Activated naive CD8-positive, alpha-beta T cell treated with anti-CD3 and anti-CD28 coated beads, Interleukin-2, amount 10 ng/mL, durations not matched to agents 7 days and 5 days (primary cell): ENCODE measurements around the gene CUX1. TPM values are rescaled to one million over a fixed set of nuclear protein-coding genes. Genes with fewer than 3 reads are reported as not detected.
"Not testable (repeated sequence)": the region's sequence is repeated elsewhere in the genome, so short reads cannot be mapped to it uniquely, and the experiment has no call there.

ENCODE experiments used
- ATAC-seq: fragments of 150-1000 bp; cut with Tn5 transposase; one replicate; pipeline ENCODE4 v1.10.0; 2021; ENCODE audit warnings: low read depth, moderate library complexity
- POLR2A ChIA-PET: fragments of 350-600 bp; sonication (Branson Sonifier 250); formaldehyde crosslinking; loops from one replicate; lab custom pipeline; 2021; ENCODE audit warnings: antibody characterized with exemption; lab: Charles Lee
- DNase-seq: peaks from one replicate; pipeline ENCODE4 v3.0.0; 2021
- H3K27ac Mint-ChIP-seq: one replicate; pipeline ENCODE4 v1.8.0; 2022; ENCODE audit warnings: mild to moderate bottlenecking, mixed read lengths
- H3K27me3 Mint-ChIP-seq: one replicate; pipeline ENCODE4 v1.8.0; 2022; ENCODE audit warnings: mild to moderate bottlenecking, moderate library complexity, mixed read lengths
- H3K36me3 Mint-ChIP-seq: one replicate; pipeline ENCODE4 v1.8.0; 2021; ENCODE audit warnings: mild to moderate bottlenecking, mixed read lengths
- H3K4me1 Mint-ChIP-seq: one replicate; pipeline ENCODE4 v1.8.0; 2021; ENCODE audit warnings: mixed read lengths
- H3K4me3 Mint-ChIP-seq: one replicate; pipeline ENCODE4 v1.8.0; 2022; ENCODE audit warnings: mild to moderate bottlenecking, moderate library complexity, mixed read lengths
- H3K9me3 Mint-ChIP-seq: one replicate; pipeline ENCODE4 v1.8.0; 2021; ENCODE audit warnings: mixed read lengths
- total RNA-seq, 2 experiments: library from RNA; stranded (reverse); gene quantifications; one replicate each; pipeline ENCODE4 v1.2.3, GENCODE V29; 2021

The CUX1 gene
- total RNA-seq, 2 experiments from 2014 or later, result 35.7 to 37.6 TPM

DNA sequence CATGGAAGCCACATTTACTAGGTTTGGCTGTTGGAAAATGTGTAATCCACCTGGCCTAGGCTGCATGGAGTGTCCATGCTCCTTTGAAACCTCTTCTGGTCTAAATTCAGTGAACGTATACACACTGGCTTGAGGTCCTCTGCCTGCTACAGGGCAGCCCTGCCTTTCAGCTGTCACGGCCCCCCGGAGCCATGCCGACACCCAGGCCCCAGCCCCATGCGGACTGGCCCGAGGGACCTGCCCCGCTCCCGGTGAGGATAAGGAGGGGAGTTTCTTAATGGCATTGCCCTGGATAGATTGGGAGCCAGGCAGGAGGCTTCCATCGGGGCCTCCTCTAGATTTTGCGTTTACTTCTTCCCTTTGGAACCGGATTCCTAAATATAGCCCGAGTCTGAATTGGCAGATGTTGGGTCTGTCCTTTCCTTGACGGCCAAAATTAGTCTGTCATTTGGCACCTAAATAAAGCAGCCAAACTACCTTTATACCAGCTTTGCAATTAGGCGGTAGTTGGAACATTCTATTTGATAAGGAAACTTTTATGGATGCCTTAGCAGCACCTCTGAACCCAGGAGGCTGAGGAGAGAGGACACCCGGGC, 397.1 kb downstream of the CUX1 start:
- POLR2A ChIA-PET, result no interaction called here
- Mint-ChIP-seq H3K4me1 (no peaks in the 10 kb centered on the region), H3K36me3 (peaks cover 3% of the 10 kb centered on the region), H3K27ac (no peak overlapping the region), H3K27me3 (no peaks in the 10 kb centered on the region), H3K9me3 (no peaks in the 10 kb centered on the region), H3K4me3 (no peak overlapping the region)
- DNase-seq (no peak), ATAC-seq (no peak)

DNA sequence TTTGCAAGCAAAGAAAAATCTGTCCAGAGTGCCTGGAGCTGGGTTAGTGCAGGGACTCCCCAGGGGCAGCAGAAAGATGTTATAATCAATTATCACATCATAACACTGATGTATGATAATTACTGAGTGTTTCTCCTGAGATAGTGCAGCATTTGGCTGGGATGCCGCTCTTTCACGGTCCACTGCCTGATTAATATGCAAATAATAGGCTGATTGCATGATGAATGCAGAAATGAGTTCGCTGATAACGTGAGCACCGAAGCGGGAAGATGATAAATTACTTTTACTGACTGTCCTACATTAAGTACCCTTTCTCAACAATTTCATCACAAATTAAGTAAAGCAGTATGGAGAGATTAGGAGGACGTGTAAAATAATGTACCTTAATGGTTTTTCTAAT, 397.8 kb downstream of the CUX1 start:
- Mint-ChIP-seq H3K27ac (no peak overlapping the region), H3K9me3 (no peaks in the 10 kb centered on the region), H3K4me1 (no peaks in the 10 kb centered on the region), H3K27me3 (no peaks in the 10 kb centered on the region), H3K36me3 (peaks cover 1% of the 10 kb centered on the region), H3K4me3 (no peak overlapping the region)
- POLR2A ChIA-PET, result no interaction called here
- ATAC-seq (no peak), DNase-seq (no peak)

DNA sequence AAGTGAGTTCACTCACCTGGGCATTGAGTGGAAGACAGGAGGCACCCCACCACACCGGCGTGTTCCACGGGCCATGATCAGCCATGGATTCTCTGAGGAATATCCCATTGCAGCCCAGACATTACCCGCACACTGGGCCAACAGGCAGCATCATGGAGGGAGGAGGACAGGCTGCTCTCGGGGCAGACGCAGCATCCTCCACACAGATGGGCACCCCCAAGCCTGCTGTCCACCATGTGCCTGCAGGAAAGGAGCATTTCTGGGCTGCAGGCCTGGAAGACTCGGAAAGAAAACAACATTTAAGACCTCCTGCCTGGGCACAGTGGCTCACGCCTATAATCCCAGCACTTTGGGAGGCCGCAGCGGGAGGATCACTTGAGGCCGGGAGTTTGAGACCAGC, 398.3 kb downstream of the CUX1 start:
- Mint-ChIP-seq H3K4me3 (no peak overlapping the region), H3K4me1 (no peaks in the 10 kb centered on the region), H3K27me3 (no peaks in the 10 kb centered on the region), H3K36me3 (peaks cover 1% of the 10 kb centered on the region), H3K27ac (no peak overlapping the region), H3K9me3 (no peaks in the 10 kb centered on the region)
- DNase-seq, result no peak
- POLR2A ChIA-PET, result no interaction called here
- no peak for ATAC-seq

DNA sequence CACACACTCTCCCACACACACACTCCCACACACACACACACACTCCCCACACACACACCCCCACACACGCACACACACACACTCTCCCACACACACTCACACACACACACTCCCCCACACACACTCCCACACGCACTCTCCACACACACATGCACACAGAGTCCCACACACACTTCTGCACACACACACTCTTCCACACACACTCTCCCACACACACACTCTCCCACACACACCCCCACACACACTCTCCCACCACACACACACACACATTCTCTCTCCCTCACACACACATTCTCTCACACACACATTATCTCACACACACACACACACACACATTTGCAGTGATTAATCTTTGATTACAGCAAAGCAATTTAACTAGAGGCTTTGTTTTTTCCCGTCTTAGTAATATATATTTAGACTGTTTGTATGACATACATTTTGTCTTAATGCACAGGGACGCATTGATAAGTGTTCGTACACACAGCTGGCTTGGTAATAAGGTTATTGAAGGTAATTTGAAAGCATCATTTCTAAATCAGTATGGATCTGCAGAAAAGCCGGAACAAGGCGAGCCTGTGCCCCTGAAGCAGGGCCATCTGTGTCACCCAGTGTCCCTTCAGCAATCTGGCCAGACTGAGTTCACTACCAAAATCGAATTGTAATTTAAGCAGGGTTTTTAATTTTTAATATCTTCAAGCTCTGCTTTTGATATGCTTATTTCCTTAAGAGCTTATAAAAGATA, 399.3 kb downstream of the CUX1 start:
- Mint-ChIP-seq H3K9me3 (no peaks in the 10 kb centered on the region), H3K4me1 (no peaks in the 10 kb centered on the region), H3K36me3 (peaks cover 1% of the 10 kb centered on the region), H3K4me3 (no peak overlapping the region), H3K27ac (no peak overlapping the region), H3K27me3 (no peaks in the 10 kb centered on the region)
- no peak for ATAC-seq
- no peak for DNase-seq
- POLR2A ChIA-PET, result no interaction called here

GRCh38 chr7:102220229-102220850, 402.9 kb downstream of the CUX1 start:
- H3K4me3 Mint-ChIP-seq, result no peak overlapping the region
- POLR2A ChIA-PET, result no interaction called here
- H3K9me3 Mint-ChIP-seq, result no peaks in the 10 kb centered on the region
- H3K4me1 Mint-ChIP-seq, result peaks cover 3% of the 10 kb centered on the region
- ATAC-seq, result no peak
- no peak for DNase-seq
- H3K36me3 Mint-ChIP-seq, result no peaks in the 10 kb centered on the region
- no peaks in the 10 kb centered on the region for H3K27me3 Mint-ChIP-seq
- H3K27ac Mint-ChIP-seq, result no peak overlapping the region

DNA sequence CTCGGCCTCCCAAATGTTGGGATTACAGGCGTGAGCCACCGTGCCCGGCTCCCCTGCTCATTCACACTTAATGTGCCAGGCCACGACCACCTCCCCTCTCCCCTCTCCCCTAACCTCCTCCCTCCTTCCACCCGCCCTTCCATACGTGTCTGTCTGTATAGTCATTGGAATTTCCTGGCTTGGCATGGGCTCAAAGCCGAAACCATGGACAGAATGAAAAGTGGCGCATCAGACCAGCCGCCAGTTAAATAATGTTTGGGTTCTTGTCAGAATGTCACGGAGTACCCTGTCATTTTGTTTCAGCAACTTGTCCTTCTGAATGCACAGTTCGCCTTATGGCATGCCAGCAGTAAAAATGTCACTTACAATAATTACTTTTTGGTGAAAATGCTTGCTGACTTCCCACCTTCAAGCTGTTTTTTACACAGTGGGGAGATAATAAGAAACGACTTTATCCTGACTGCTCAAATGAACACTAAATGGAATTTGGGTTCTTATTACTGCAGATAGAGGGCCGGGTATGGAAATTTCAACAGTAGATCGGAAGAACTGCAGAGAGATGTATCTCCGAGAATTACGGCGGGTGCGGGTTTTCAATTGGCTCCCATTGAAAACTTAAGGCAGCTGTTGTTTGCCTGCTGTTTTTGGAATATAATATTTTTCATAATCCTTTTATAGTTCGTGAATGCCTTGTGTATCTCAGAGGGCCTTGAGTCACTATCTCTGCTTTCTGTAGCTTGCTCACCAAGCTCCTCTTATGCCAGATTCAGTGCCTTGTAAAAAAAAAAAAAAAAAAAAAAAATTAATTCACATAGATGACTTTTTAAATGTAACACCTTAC, 403.8 kb downstream of the CUX1 start:
- H3K4me1 Mint-ChIP-seq, result peaks cover 3% of the 10 kb centered on the region
- ATAC-seq, result no peak
- H3K27ac Mint-ChIP-seq, result no peak overlapping the region
- H3K4me3 Mint-ChIP-seq, result no peak overlapping the region
- H3K36me3 Mint-ChIP-seq, result no peaks in the 10 kb centered on the region
- POLR2A ChIA-PET, result no interaction called here
- no peaks in the 10 kb centered on the region for H3K9me3 Mint-ChIP-seq
- DNase-seq, result no peak
- no peaks in the 10 kb centered on the region for H3K27me3 Mint-ChIP-seq

DNA sequence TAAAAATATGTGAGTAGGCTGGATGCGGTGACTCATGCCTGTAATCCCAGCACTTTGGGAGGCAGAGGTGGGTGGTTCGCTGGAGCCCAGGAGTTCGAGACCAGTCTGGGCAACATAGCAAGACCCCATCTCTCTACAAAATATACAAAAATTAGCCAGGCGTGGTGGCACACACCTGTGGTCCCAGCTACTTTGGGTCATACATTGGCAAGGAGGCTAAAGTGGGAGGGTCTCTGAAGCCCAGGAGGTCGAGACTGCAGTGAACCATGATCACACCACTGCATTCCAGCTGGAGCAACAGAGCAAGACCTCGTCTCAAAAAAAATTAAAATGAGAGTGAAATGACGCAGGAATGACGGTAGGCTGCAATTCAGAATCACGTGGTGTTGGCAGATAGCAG, 404.5 kb downstream of the CUX1 start:
- no peak for DNase-seq
- Mint-ChIP-seq H3K27me3 (no peaks in the 10 kb centered on the region), H3K4me1 (peaks cover 3% of the 10 kb centered on the region), H3K9me3 (no peaks in the 10 kb centered on the region), H3K27ac (no peak overlapping the region), H3K4me3 (no peak overlapping the region), H3K36me3 (no peaks in the 10 kb centered on the region)
- ATAC-seq, result no peak
- POLR2A ChIA-PET, result no interaction called here

- no peak overlapping the region for H3K27ac Mint-ChIP-seq
- POLR2A ChIA-PET, result no interaction called here
- H3K9me3 Mint-ChIP-seq, result no peaks in the 10 kb centered on the region
- no peak for ATAC-seq
- H3K4me1 Mint-ChIP-seq, result peaks cover 3% of the 10 kb centered on the region
- no peak for DNase-seq
- H3K36me3 Mint-ChIP-seq, result no peaks in the 10 kb centered on the region
- no peaks in the 10 kb centered on the region for H3K27me3 Mint-ChIP-seq
- no peak overlapping the region for H3K4me3 Mint-ChIP-seq
These were observed 405.0 kb downstream of the CUX1 start for GRCh38 chr7:102222445-102222844.

- Mint-ChIP-seq H3K9me3 (no peaks in the 10 kb centered on the region), H3K27ac (peak overlapping the region; percentile 74), H3K27me3 (no peaks in the 10 kb centered on the region), H3K4me3 (no peak overlapping the region), H3K4me1 (peaks cover 3% of the 10 kb centered on the region), H3K36me3 (no peaks in the 10 kb centered on the region)
- POLR2A ChIA-PET, result no interaction called here
- ATAC-seq (peak; percentile 79), DNase-seq (no peak)
These were observed 405.8 kb downstream of the CUX1 start for GRCh38 chr7:102223184-102223583.

GRCh38 chr7:102225025-102225424, 407.6 kb downstream of the CUX1 start:
- Mint-ChIP-seq H3K4me3 (no peak overlapping the region), H3K36me3 (no peaks in the 10 kb centered on the region), H3K4me1 (peaks cover 3% of the 10 kb centered on the region), H3K9me3 (no peaks in the 10 kb centered on the region), H3K27ac (no peak overlapping the region), H3K27me3 (no peaks in the 10 kb centered on the region)
- POLR2A ChIA-PET, result no interaction called here
- DNase-seq (no peak), ATAC-seq (no peak)

DNA sequence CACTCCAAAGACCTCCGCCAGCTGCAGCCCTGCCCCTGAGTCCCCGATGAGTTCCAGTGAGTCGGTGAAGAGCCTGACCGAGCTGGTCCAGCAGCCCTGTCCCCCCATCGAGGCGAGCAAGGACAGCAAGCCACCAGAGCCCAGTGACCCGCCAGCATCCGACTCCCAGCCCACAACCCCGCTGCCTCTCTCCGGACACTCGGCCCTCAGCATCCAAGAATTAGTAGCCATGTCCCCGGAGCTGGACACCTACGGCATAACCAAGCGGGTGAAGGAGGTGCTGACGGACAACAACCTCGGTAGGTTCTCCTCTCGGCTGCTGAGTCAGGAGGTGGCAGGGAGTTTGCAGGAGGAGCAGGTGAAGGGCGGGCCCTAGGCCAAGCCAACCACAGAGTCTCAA, 409.9 kb downstream of the CUX1 start:
- POLR2A ChIA-PET, result no interaction called here
- Mint-ChIP-seq H3K27me3 (no peaks in the 10 kb centered on the region), H3K4me3 (no peak overlapping the region), H3K9me3 (no peaks in the 10 kb centered on the region), H3K36me3 (no peaks in the 10 kb centered on the region), H3K4me1 (peaks cover 3% of the 10 kb centered on the region), H3K27ac (no peak overlapping the region)
- ATAC-seq (no peak), DNase-seq (no peak)

GRCh38 chr7:102228935-102229334, 411.5 kb downstream of the CUX1 start:
- H3K36me3 Mint-ChIP-seq, result no peaks in the 10 kb centered on the region
- no peaks in the 10 kb centered on the region for H3K9me3 Mint-ChIP-seq
- H3K4me3 Mint-ChIP-seq, result no peak overlapping the region
- DNase-seq, result no peak
- no peaks in the 10 kb centered on the region for H3K27me3 Mint-ChIP-seq
- no peak overlapping the region for H3K27ac Mint-ChIP-seq
- POLR2A ChIA-PET, result no interaction called here
- no peak for ATAC-seq
- H3K4me1 Mint-ChIP-seq, result no peaks in the 10 kb centered on the region

GRCh38 chr7:102230162-102230561, 412.7 kb downstream of the CUX1 start:
- ATAC-seq, H3K4me3 Mint-ChIP-seq, H3K27ac Mint-ChIP-seq, H3K36me3 Mint-ChIP-seq, DNase-seq, H3K4me1 Mint-ChIP-seq, POLR2A ChIA-PET, H3K27me3 Mint-ChIP-seq, H3K9me3 Mint-ChIP-seq: not testable (repeated sequence)
